HG02884 (cell line): ENCODE data around the gene ELANE.
"Not testable (repeated sequence)": the region's sequence is repeated elsewhere in the genome, so short reads cannot be mapped to it uniquely, and the experiment has no call there.

ENCODE experiments used
- ATAC-seq: cut with Tn5 transposase; IDR thresholded peaks from one replicate; pipeline ENCODE4 v1.9.1; 2021; ENCODE audit warnings: mild to moderate bottlenecking, moderate library complexity; ENCODE audit not compliant: unreplicated experiment

The ELANE gene

GRCh38 chr19:835210-835810, 16.8 kb upstream of the ELANE start:
- no peak for ATAC-seq

- no peak for ATAC-seq
Measured at GRCh38 chr19:840519-841206, 11.4 kb upstream of the ELANE start, which contains the start of gene PRTN3. Gene PRTN3 (plus strand): TSS chr19:840999. CDS start chr19:841009, 10 bp downstream.

- not testable (repeated sequence) for ATAC-seq
Measured at GRCh38 chr19:842802-843179, 9.3 kb upstream of the ELANE start.

GRCh38 chr19:843180-843835, 8.8 kb upstream of the ELANE start:
- no peak for ATAC-seq

DNA sequence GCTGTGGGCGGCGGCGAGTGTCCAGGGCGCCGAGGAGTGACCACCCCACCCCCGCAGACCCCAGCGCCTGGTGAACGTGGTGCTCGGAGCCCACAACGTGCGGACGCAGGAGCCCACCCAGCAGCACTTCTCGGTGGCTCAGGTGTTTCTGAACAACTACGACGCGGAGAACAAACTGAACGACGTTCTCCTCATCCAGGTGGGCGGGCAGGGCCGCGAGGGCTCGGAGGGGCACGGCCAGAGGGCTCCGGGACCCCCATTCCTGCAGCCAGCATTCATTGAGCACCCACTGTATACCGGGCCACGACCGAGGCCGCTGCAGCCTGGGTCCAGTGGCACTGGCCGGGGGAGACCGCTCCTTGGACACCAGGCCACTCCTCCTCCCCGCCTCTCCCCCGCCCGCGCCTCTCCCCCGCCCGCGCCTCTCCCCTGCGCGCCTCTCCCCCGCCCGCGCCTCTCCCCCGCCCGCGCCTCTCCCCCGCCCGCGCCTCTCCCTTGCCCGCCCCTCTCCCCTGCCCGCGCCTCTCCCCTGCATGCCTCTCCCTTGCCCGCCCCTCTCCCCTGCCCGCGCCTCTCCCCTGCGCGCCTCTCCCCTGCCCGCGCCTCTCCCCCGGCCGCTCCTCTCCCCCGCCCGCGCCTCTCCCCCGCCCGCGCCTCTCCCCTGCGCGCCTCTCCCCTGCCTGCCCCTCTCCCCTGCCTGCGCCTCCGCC, 8.1 kb upstream of the ELANE start:
- ATAC-seq: no peak

GRCh38 chr19:844546-844971, 7.5 kb upstream of the ELANE start:
- ATAC-seq: no peak

GRCh38 chr19:845707-846521, 6.2 kb upstream of the ELANE start:
- ATAC-seq: no peak

- no peak for ATAC-seq
Measured at GRCh38 chr19:848386-848921, 3.6 kb upstream of the ELANE start.

- not testable (repeated sequence) for ATAC-seq
Measured at GRCh38 chr19:849195-849594, 2.9 kb upstream of the ELANE start.

DNA sequence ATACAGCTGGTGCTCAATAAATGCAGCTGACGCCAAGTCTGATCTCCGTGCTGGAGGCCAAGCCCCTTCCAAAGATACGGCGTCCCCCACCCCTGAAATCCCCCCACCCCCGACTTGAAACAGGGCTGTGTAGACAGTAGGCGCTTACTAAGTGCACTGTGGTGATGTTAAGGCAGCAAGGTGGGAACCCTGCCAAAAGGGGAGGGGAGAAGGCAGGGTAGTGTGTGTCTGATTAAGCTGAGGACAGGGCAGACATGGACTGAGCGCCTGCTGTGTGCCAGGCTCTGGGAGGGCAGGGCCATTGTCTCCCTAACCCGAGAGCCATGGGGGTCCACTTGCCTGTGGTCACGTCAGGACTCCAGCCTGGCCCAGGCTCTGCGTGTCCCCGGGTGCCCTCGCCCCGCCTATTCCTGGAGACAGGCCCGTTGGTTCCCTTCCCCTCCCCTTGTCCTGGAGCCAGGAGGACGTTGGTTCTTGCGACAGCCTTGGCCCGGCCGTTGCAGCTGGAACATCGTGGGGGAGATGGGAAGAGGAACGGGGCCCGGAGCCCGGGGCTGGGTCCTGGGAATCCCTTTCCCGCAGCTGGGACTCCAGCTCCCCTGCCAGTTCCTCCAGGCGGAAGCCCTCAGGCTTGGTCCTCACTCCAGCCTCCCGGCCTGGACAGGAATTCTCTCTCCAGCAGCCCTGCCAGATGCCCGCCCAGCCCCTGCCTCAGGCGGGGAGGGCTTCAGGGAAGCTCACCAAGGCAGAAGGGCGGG, 1.7 kb upstream of the ELANE start:
- no peak for ATAC-seq

GRCh38 chr19:850979-851335, 1.1 kb upstream of the ELANE start:
- ATAC-seq: no peak

DNA sequence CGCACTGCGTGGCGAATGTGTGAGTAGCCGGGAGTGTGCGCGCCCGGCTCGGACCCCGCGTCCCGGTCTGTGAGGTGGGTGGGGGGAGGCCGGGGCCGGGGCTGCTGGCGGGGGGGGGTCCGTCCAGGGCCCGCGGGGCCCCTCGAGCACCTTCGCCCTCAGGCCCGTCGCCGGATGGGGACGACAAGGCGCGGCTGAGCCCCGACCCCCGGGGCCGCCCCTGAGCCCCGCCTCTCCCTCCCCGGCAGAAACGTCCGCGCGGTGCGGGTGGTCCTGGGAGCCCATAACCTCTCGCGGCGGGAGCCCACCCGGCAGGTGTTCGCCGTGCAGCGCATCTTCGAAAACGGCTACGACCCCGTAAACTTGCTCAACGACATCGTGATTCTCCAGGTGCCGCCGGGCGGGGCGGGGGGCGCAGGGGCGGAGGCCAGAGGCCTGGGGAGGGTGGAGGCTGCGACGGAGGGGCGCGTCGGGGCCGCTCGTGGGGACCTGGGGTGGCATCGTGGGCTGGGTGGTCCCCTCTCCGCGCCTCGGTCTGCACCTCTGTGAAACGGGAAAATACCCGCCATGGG, 997 bp downstream of the ELANE start:
- no peak for ATAC-seq

- not testable (repeated sequence) for ATAC-seq
Measured at GRCh38 chr19:853614-854220, 1.6 kb downstream of the ELANE start.

DNA sequence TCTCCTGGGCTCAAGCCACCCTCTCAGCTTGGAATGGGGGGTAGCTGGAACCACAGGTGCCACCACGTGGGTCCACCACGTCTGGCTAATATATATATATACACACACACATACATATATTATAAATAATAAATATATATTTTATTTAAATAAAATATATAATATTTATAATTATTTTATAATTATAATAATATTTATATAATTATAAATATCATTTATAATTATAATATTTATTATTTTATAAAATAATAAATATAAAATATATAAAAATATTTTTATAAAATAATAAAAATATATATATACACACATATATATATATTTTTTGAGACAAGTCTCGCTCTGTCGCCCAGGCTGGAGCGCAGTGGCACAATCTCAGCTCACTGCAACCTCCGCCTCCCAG, 2.4 kb downstream of the ELANE start:
- ATAC-seq: no peak

DNA sequence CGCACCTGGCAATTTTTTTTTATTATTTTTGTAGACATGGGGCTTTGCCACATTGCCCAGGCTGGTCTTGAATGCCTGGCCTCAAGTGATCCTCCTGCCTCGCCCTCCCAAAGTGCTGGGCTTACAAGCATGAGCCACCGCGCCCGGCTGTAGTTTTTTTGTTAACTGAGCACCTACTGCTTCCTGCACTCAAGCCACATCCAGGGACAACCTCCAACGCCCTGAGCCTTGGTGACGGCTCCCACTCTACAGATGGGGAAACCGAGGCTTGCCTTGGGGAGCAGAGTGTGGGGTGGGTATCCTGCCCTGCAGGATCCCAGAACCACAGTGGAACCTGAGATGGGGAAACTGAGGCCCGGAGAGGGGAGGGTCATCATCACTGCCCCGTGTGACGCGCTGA, 3.0 kb downstream of the ELANE start:
- ATAC-seq: no peak

DNA sequence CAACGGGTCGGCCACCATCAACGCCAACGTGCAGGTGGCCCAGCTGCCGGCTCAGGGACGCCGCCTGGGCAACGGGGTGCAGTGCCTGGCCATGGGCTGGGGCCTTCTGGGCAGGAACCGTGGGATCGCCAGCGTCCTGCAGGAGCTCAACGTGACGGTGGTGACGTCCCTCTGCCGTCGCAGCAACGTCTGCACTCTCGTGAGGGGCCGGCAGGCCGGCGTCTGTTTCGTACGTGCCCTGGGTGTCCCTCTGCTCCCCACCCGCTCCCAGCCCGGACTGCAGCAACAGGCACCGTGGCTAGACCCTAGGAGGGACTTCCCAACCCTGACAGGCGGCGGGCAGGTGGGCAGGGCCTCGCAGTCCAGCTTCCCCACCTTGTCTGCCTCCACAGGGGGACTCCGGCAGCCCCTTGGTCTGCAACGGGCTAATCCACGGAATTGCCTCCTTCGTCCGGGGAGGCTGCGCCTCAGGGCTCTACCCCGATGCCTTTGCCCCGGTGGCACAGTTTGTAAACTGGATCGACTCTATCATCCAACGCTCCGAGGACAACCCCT, 3.5 kb downstream of the ELANE start:
- ATAC-seq: no peak

- no peak for ATAC-seq
Measured at GRCh38 chr19:858284-858683, 6.2 kb downstream of the ELANE start.
